Measurements from ENCODE around the gene CPXM1. TPM values are rescaled to one million over a fixed set of nuclear protein-coding genes. Genes with fewer than 3 reads are reported as not detected.

The CPXM1 gene
- total and polyA plus RNA-seq, 9 of the 15 experiments (the other 6 are each of a cell fraction or from before 2014, with no cell fraction given) = 0.04 to 1.1 (median 0.37) TPM; not detected in 2

- BruUV-seq (replicated peaks) = no TSS peak
- Histone ChIP-seq H3K79me2 (ENCODE audit: control insufficient read depth, insufficient read depth, low read length) (no peaks in the 10 kb centered on the region), H3K9me3 (replicated peaks; ENCODE audit: control insufficient read depth, insufficient read depth, low read depth, low read length) (no peaks in the 10 kb centered on the region), H3K9ac (ENCODE audit: insufficient read depth in 1 of 2, low read depth in 2 of 2, low read length in 2 of 2) (no peak overlapping the region), H3K9me1 (ENCODE audit: control insufficient read depth, insufficient read depth, low read length) (no peaks in the 10 kb centered on the region), H3K27ac (ENCODE audit: extremely low read depth, low read depth, low read length) (no peak overlapping the region), H4K20me1 (replicated peaks; ENCODE audit: control insufficient read depth, insufficient read depth, low read length) (peaks cover 12% of the 10 kb centered on the region; the same call in 1 of the 2 replicates), H3K4me3 (no peak overlapping the region), H3K4me2 (ENCODE audit: insufficient read depth, low read length) (no peak overlapping the region), H3K4me1 (replicated peaks in 1 of 2; ENCODE audit: control insufficient read depth in 2 of 2, insufficient read depth in 2 of 2, low read length in 2 of 2) (peaks cover 2 to 30% of the 10 kb centered on the region in 2 experiments; a peak in 4 of 5 replicates), H3K36me3 (ENCODE audit: control insufficient read depth, insufficient read depth, low read length) (no peaks in the 10 kb centered on the region), H2AFZ (ENCODE audit: low read depth, low read length) (no peak overlapping the region), H3K27me3 (ENCODE audit: control insufficient read depth in 2 of 2, insufficient read depth in 2 of 2, low read length in 2 of 2) (peaks cover 15 to 60% of the 10 kb centered on the region in 2 experiments; a peak in 4 of 5 replicates)
- in situ Hi-C loops (cut with MboI) (no loop called here), intact Hi-C loops (cut with micrococcal nuclease) (no loop called here)
- DNase-seq (ENCODE audit: extremely low read depth in 1 of 4, low spot score in 3 of 4) (no peak), ATAC-seq (no peak), FAIRE-seq (no peak)
- 14% methylated on average over 20 of the region's 20 CpGs for whole genome bisulfite sequencing (ENCODE audit: insufficient coverage, low coverage, missing lambda C conversion rate)
- ChIA-PET CTCF (ENCODE audit: low intra/inter-chr PET ratio) (no interaction called here), POLR2A (no interaction called here)
- TF ChIP-seq CXXC5 (CRISPR knock-in tag; IDR thresholded peaks at IDR 0.05) (no peak), SMARCC2 (IDR thresholded peaks at IDR 0.05; ENCODE audit: low read depth) (no peak), ZNF436 (CRISPR knock-in tag; IDR thresholded peaks at IDR 0.05) (no peak), KLF10 (CRISPR knock-in tag; IDR thresholded peaks at IDR 0.05) (no peak), ATF3 (IDR thresholded peaks at IDR 0.05) (no peak), ATF3 (CRISPR knock-in tag; conservative IDR thresholded peaks at IDR 0.05) (no peak), ZNF444 (CRISPR knock-in tag; IDR thresholded peaks at IDR 0.05) (no peak), ZNF232 (CRISPR knock-in tag; IDR thresholded peaks at IDR 0.05) (no peak), RREB1 (CRISPR knock-in tag; IDR thresholded peaks at IDR 0.05) (no peak), MCM2 (IDR thresholded peaks at IDR 0.05; ENCODE audit: low read depth) (no peak), BRF2 (IDR thresholded peaks at IDR 0.05; ENCODE audit: borderline replicate concordance, insufficient read depth, insufficient read length) (no peak), SUPT5H (IDR thresholded peaks at IDR 0.05) (no peak), VEZF1 (CRISPR knock-in tag; IDR thresholded peaks at IDR 0.05) (no peak), JUNB (CRISPR knock-in tag; conservative IDR thresholded peaks at IDR 0.05) (no peak)
Observed at GRCh38 chr20:2796011-2796660, 4.3 kb downstream of the CPXM1 start.

All from K562 (cell line).